Rectal smooth muscle tissue (tissue), 1 donor: ENCODE results near the gene SLC39A10.

Source experiments
- H3K27ac ChIP-seq: one replicate; pipeline ENCODE4 v1.7.0; 2013; ENCODE audit warnings: low read depth, low read length, inconsistent platforms
- H3K27me3 ChIP-seq: one replicate; pipeline ENCODE4 v1.7.0; 2013; ENCODE audit warnings: low read length; ENCODE audit not compliant: control insufficient read depth, insufficient read depth
- H3K36me3 ChIP-seq: one replicate; pipeline ENCODE4 v1.7.0; 2013; ENCODE audit warnings: low read length; ENCODE audit not compliant: control insufficient read depth, insufficient read depth
- H3K4me1 ChIP-seq: one replicate; pipeline ENCODE4 v1.7.0; 2013; ENCODE audit warnings: low read length; ENCODE audit not compliant: control insufficient read depth, insufficient read depth
- H3K4me3 ChIP-seq: one replicate; pipeline ENCODE4 v1.7.0; 2013; ENCODE audit warnings: low read length
- H3K9ac ChIP-seq: one replicate; pipeline ENCODE4 v1.7.0; 2013; ENCODE audit warnings: low read length

Gene SLC39A10

GRCh38 chr2:195722075-195722474 lies 65.0 kb downstream of the SLC39A10 start:
- Histone ChIP-seq H3K4me3 (no peak overlapping the region), H3K36me3 (peaks cover 2% of the 10 kb centered on the region), H3K27me3 (no peaks in the 10 kb centered on the region), H3K4me1 (no peaks in the 10 kb centered on the region), H3K9ac (no peak overlapping the region), H3K27ac (no peak overlapping the region)

- Histone ChIP-seq H3K27ac (no peak overlapping the region), H3K9ac (no peak overlapping the region), H3K36me3 (peaks cover 4% of the 10 kb centered on the region), H3K27me3 (no peaks in the 10 kb centered on the region), H3K4me3 (no peak overlapping the region), H3K4me1 (no peaks in the 10 kb centered on the region)
These were observed 70.1 kb downstream of the SLC39A10 start for GRCh38 chr2:195727106-195727505.

- H3K4me3 ChIP-seq = no peak overlapping the region
- no peak overlapping the region for H3K9ac ChIP-seq
- H3K36me3 ChIP-seq = peaks cover 4% of the 10 kb centered on the region
- H3K4me1 ChIP-seq = no peaks in the 10 kb centered on the region
- H3K27me3 ChIP-seq = no peaks in the 10 kb centered on the region
- H3K27ac ChIP-seq = no peak overlapping the region
These were observed 73.9 kb downstream of the SLC39A10 start for GRCh38 chr2:195730912-195731311.

- Histone ChIP-seq H3K4me3 (no peak overlapping the region), H3K27ac (no peak overlapping the region), H3K9ac (no peak overlapping the region), H3K36me3 (peaks cover 4% of the 10 kb centered on the region), H3K4me1 (no peaks in the 10 kb centered on the region), H3K27me3 (no peaks in the 10 kb centered on the region)
These were observed 75.5 kb downstream of the SLC39A10 start for GRCh38 chr2:195732574-195732973.

- H3K36me3 ChIP-seq = peaks cover 4% of the 10 kb centered on the region
- no peak overlapping the region for H3K4me3 ChIP-seq
- no peak overlapping the region for H3K9ac ChIP-seq
- no peaks in the 10 kb centered on the region for H3K4me1 ChIP-seq
- H3K27me3 ChIP-seq = no peaks in the 10 kb centered on the region
- H3K27ac ChIP-seq = no peak overlapping the region
These were observed 76.8 kb downstream of the SLC39A10 start for GRCh38 chr2:195733831-195734230.

- H3K36me3 ChIP-seq = peaks cover 4% of the 10 kb centered on the region
- no peaks in the 10 kb centered on the region for H3K4me1 ChIP-seq
- H3K4me3 ChIP-seq = no peak overlapping the region
- H3K27ac ChIP-seq = no peak overlapping the region
- H3K9ac ChIP-seq = no peak overlapping the region
- H3K27me3 ChIP-seq = no peaks in the 10 kb centered on the region
These were observed 77.4 kb downstream of the SLC39A10 start for GRCh38 chr2:195734395-195734794.

GRCh38 chr2:195734931-195735330 lies 77.9 kb downstream of the SLC39A10 start:
- H3K4me3 ChIP-seq = no peak overlapping the region
- no peak overlapping the region for H3K27ac ChIP-seq
- H3K27me3 ChIP-seq = no peaks in the 10 kb centered on the region
- H3K36me3 ChIP-seq = peaks cover 4% of the 10 kb centered on the region
- H3K9ac ChIP-seq = no peak overlapping the region
- H3K4me1 ChIP-seq = no peaks in the 10 kb centered on the region

- Histone ChIP-seq H3K4me3 (no peak overlapping the region), H3K9ac (no peak overlapping the region), H3K4me1 (no peaks in the 10 kb centered on the region), H3K27ac (no peak overlapping the region), H3K27me3 (no peaks in the 10 kb centered on the region), H3K36me3 (peaks cover 7% of the 10 kb centered on the region)
These were observed 78.3 kb downstream of the SLC39A10 start for GRCh38 chr2:195735347-195735746.

GRCh38 chr2:195737511-195738325 lies 80.7 kb downstream of the SLC39A10 start:
- no peaks in the 10 kb centered on the region for H3K27me3 ChIP-seq
- H3K9ac ChIP-seq = no peak overlapping the region
- H3K4me1 ChIP-seq = no peaks in the 10 kb centered on the region
- H3K36me3 ChIP-seq = peaks cover 3% of the 10 kb centered on the region
- no peak overlapping the region for H3K27ac ChIP-seq
- no peak overlapping the region for H3K4me3 ChIP-seq

GRCh38 chr2:195741191-195741590 lies 84.2 kb downstream of the SLC39A10 start:
- H3K27ac ChIP-seq = no peak overlapping the region
- H3K4me1 ChIP-seq = no peaks in the 10 kb centered on the region
- no peaks in the 10 kb centered on the region for H3K27me3 ChIP-seq
- no peak overlapping the region for H3K4me3 ChIP-seq
- H3K36me3 ChIP-seq = peaks cover 3% of the 10 kb centered on the region
- H3K9ac ChIP-seq = no peak overlapping the region

- H3K36me3 ChIP-seq = no peaks in the 10 kb centered on the region
- no peak overlapping the region for H3K4me3 ChIP-seq
- no peaks in the 10 kb centered on the region for H3K4me1 ChIP-seq
- no peak overlapping the region for H3K9ac ChIP-seq
- no peaks in the 10 kb centered on the region for H3K27me3 ChIP-seq
- H3K27ac ChIP-seq = no peak overlapping the region
These were observed 99.4 kb downstream of the SLC39A10 start for GRCh38 chr2:195756218-195756942.

- H3K27me3 ChIP-seq = no peaks in the 10 kb centered on the region
- no peaks in the 10 kb centered on the region for H3K36me3 ChIP-seq
- no peak overlapping the region for H3K9ac ChIP-seq
- no peak overlapping the region for H3K27ac ChIP-seq
- H3K4me3 ChIP-seq = no peak overlapping the region
- H3K4me1 ChIP-seq = no peaks in the 10 kb centered on the region
These were observed 101.8 kb downstream of the SLC39A10 start for GRCh38 chr2:195758846-195759245.

GRCh38 chr2:195759877-195760276 lies 102.9 kb downstream of the SLC39A10 start:
- Histone ChIP-seq H3K4me3 (no peak overlapping the region), H3K27me3 (no peaks in the 10 kb centered on the region), H3K4me1 (no peaks in the 10 kb centered on the region), H3K9ac (no peak overlapping the region), H3K27ac (no peak overlapping the region), H3K36me3 (no peaks in the 10 kb centered on the region)
